HEK293 (cell line): ENCODE data around the gene ZBTB17.
A peak's percentile ranks its signal among the peaks of the same experiment; 100 is the strongest.

Experiments used
- CTCF ChIA-PET: fragments of 350-600 bp; formaldehyde crosslinking; extraction: SDS; loops from one replicate; lab custom pipeline; 2021; ENCODE audit warnings: antibody characterized with exemption; lab: Yijun Ruan, JAX
- POLR2A ChIA-PET: fragments of 300-600 bp; formaldehyde crosslinking; extraction: SDS; loops from one replicate; lab custom pipeline; 2020; ENCODE audit warnings: antibody characterized with exemption, inconsistent platforms; lab: Yijun Ruan, JAX
- H3K27ac ChIP-seq: fragments of 200-500 bp; sonication (Bioruptor generic); 2 replicates; pipeline ENCODE4 v1.5.1; 2014; ENCODE audit warnings: low read depth, low read length, control low read depth, inconsistent platforms; ENCODE audit errors: extremely low read depth
- H3K36me3 ChIP-seq, 2 experiments: fragments of 200-500 bp in 1 of 2; sonication (Bioruptor generic) in 1 of 2; 1 replicate in 1 of 2; 2 replicates in 1 of 2; pipeline ENCODE4 v1.5.1; 2014 to 2017; ENCODE audit warnings: inconsistent platforms in 2 of 2, low read length in 2 of 2; ENCODE audit not compliant: control insufficient read depth in 2 of 2, insufficient read depth in 1 of 2
- H3K4me1 ChIP-seq: fragments of 200-500 bp; sonication (Bioruptor generic); 2 replicates; pipeline ENCODE4 v1.5.1; 2014; ENCODE audit warnings: mild to moderate bottlenecking, low read length, inconsistent platforms; ENCODE audit not compliant: control insufficient read depth, insufficient read depth
- H3K4me3 ChIP-seq: 2 replicates; pipeline ENCODE4 v1.5.1; 2011; ENCODE audit warnings: low read depth, mild to moderate bottlenecking, control low read depth, low read length, moderate library complexity
- H3K9me3 ChIP-seq: fragments of 200-500 bp; sonication (Bioruptor generic); 2 replicates; pipeline ENCODE4 v1.5.1; 2014; ENCODE audit warnings: low read depth, low read length, inconsistent platforms; ENCODE audit not compliant: control insufficient read depth, insufficient read depth
- GLIS1 ChIP-seq: fragments of 450-650 bp; formaldehyde crosslinking; IDR thresholded peaks from 2 replicates; pipeline ENCODE4 v1.5.1; 2016; ENCODE audit warnings: missing biosample characterization, missing genetic modification characterization
- ZIC2 ChIP-seq: fragments of 450-650 bp; formaldehyde crosslinking; IDR thresholded peaks from 2 replicates; pipeline ENCODE4 v1.5.1; 2016; ENCODE audit warnings: missing biosample characterization, missing genetic modification characterization
- ZNF10 ChIP-seq: fragments of 450-650 bp; formaldehyde crosslinking; IDR thresholded peaks from 2 replicates; pipeline ENCODE4 v1.5.1; 2017; ENCODE audit warnings: missing biosample characterization, missing genetic modification characterization
- ZNF174 ChIP-seq: fragments of 450-650 bp; formaldehyde crosslinking; IDR thresholded peaks from 2 replicates; pipeline ENCODE4 v1.5.0; 2017; ENCODE audit warnings: missing biosample characterization, mild to moderate bottlenecking, missing genetic modification characterization
- ZNF274 ChIP-seq, 2 experiments: fragments of 200-500 bp in 1 of 2; fragments of 450-650 bp in 1 of 2; sonication (Bioruptor generic) in 1 of 2; formaldehyde crosslinking in 1 of 2; IDR thresholded peaks; 2 replicates each; pipeline versions ENCODE4 v1.5.1 to v1.6.1; 2014 to 2016; ENCODE audit warnings: borderline replicate concordance in 1 of 2, inconsistent platforms in 1 of 2, low read length in 1 of 2, missing biosample characterization in 1 of 2, missing genetic modification characterization in 1 of 2
- ZNF341 ChIP-seq: fragments of 450-650 bp; formaldehyde crosslinking; IDR thresholded peaks from 2 replicates; pipeline ENCODE4; 2016; ENCODE audit warnings: low read depth, missing biosample characterization, missing genetic modification characterization
- ZNF366 ChIP-seq: fragments of 450-650 bp; formaldehyde crosslinking; conservative IDR thresholded peaks from 2 replicates; pipeline ENCODE4 v1.5.1; 2016; ENCODE audit warnings: missing biosample characterization, missing genetic modification characterization
- ZNF433 ChIP-seq: fragments of 450-650 bp; formaldehyde crosslinking; IDR thresholded peaks from 2 replicates; pipeline ENCODE4 v1.5.1; 2016; ENCODE audit warnings: missing biosample characterization, missing genetic modification characterization, low read depth
- ZNF544 ChIP-seq: fragments of 450-650 bp; formaldehyde crosslinking; IDR thresholded peaks from 2 replicates; pipeline ENCODE4 v1.5.0; 2017; ENCODE audit warnings: missing biosample characterization, missing genetic modification characterization
- ZNF701 ChIP-seq: fragments of 450-650 bp; formaldehyde crosslinking; IDR thresholded peaks from 2 replicates; pipeline ENCODE4 v1.5.1; 2016; ENCODE audit warnings: missing biosample characterization, missing genetic modification characterization
- ZNF76 ChIP-seq: fragments of 450-650 bp; formaldehyde crosslinking; IDR thresholded peaks from 2 replicates; pipeline ENCODE4; 2016; ENCODE audit warnings: low read depth, missing biosample characterization, missing genetic modification characterization, borderline replicate concordance
- ZNF830 ChIP-seq: fragments of 450-650 bp; IDR thresholded peaks from 2 replicates; pipeline ENCODE4 v1.5.0; 2018; ENCODE audit warnings: missing biosample characterization, missing genetic modification characterization, low read depth, mild to moderate bottlenecking, moderate library complexity
- ZSCAN16 ChIP-seq: fragments of 450-650 bp; formaldehyde crosslinking; IDR thresholded peaks from 2 replicates; pipeline ENCODE4 v1.5.1; 2016; ENCODE audit warnings: missing biosample characterization, missing genetic modification characterization
- ZSCAN30 ChIP-seq: fragments of 450-650 bp; IDR thresholded peaks from 2 replicates; pipeline ENCODE4 v1.5.1; 2018; ENCODE audit warnings: missing biosample characterization, mild to moderate bottlenecking, missing genetic modification characterization, moderate library complexity
- TF ChIP-seq, protein P1 (sequence below): fragments of 450-650 bp; formaldehyde crosslinking; IDR thresholded peaks from 2 replicates; pipeline ENCODE4 v1.5.1; 2016; ENCODE audit warnings: missing biosample characterization, missing genetic modification characterization

The ZBTB17 gene

DNA sequence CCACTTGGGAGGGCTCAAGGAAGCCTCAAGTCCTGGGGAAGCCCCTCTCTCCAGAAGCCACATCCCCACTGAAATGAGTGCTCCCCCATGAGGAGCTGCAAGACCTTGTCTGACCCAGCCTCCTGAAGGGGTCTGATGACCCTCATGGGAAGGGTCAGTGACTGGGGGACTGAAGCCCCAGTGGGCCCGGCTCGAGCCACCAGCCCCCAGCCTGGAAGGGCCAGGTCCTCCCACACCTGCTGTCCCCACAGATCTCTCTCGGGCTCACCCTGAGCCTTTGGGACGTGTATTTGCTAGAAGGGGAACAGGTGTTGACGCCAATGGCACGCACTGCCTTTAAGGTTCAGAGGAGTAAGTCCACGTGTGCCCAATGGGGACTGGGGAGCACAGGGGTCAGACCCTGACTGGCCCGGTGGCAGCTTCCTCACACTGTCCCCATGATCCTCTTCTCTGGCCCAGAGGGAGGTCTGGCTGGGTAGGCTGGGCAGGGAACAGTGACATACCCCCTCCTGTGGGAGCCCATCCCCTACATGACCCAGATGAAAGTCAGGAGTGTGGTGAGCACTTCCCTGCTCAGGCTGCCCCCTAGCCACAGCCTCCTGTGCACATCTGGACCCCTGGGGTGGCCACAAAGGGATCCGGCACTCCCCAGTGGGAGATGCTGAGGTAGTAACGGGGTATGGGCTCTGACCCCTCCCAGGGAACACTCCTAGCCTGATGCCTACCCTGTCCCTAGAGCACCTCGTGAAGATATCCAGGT is 15.7 kb upstream of the ZBTB17 start:
- ChIA-PET POLR2A (interaction anchor here (0.6 kb wide), 1 partner anchor 417 kb away, joined by 3 read pairs; no protein-coding TSS in a partner anchor), CTCF (no interaction called here)
- no peak overlapping the region for H3K27ac ChIP-seq
- no peak overlapping the region for H3K4me3 ChIP-seq
- no peaks in the 10 kb centered on the region for H3K4me1 ChIP-seq
- peak; percentile 82 for TF ChIP-seq ZIC2
- no peak for TF ChIP-seq ZNF830 (tag by site-specific recombination)
- no peak for TF ChIP-seq ZNF433 (tag by site-specific recombination)
- no peak for TF ChIP-seq ZNF341 (tag by site-specific recombination)
- peak; percentile 84 for TF ChIP-seq GLIS1 (tag by site-specific recombination)
- H3K36me3 ChIP-seq = no peaks in the 10 kb centered on the region
- H3K9me3 ChIP-seq = no peaks in the 10 kb centered on the region

DNA sequence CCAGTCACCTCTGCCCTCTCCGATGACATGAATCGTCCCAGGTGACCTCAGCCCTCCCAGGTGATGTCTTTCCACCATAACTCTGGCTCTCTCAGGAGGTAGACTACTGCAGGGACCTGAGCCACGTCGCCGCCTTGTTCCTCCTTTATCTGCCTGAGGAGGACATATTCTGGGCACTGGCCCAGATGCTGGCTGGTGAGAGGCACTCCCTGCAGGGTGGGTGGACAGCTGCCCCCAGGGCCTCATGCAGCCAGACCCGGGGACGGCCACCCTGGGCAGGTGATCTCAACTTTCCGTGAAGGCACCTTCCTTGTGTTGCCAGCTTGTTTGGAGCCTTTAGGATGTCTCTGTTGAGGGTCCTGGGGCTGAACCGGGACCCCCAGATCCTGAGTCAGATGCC is 13.9 kb upstream of the ZBTB17 start:
- no peak for TF ChIP-seq ZNF274 (IDR thresholded peaks at IDR 0.05; ENCODE audit: low read length)
- no peak for TF ChIP-seq ZNF274 (tag by site-specific recombination; IDR thresholded peaks at IDR 0.05; ENCODE audit: borderline replicate concordance)
- TF ChIP-seq, protein P1, sequence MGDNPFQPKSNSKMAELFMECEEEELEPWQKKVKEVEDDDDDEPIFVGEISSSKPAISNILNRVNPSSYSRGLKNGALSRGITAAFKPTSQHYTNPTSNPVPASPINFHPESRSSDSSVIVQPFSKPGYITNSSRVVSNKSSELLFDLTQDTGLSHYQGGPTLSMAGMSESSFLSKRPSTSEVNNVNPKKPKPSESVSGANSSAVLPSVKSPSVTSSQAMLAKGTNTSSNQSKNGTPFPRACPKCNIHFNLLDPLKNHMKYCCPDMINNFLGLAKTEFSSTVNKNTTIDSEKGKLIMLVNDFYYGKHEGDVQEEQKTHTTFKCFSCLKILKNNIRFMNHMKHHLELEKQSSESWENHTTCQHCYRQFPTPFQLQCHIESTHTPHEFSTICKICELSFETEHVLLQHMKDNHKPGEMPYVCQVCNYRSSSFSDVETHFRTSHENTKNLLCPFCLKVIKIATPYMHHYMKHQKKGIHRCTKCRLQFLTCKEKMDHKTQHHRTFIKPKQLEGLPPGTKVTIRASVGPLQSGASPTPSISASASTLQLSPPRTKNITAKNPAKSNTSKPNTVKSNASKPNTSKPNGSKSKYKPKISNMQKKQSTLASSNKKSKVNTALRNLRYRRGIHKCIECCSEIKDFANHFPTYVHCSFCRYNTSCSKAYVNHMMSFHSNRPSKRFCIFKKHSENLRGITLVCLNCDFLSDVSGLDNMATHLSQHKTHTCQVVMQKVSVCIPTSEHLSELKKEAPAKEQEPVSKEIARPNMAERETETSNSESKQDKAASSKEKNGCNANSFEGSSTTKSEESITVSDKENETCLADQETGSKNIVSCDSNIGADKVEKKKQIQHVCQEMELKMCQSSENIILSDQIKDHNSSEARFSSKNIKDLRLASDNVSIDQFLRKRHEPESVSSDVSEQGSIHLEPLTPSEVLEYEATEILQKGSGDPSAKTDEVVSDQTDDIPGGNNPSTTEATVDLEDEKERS (tag by site-specific recombination) = no peak
- no peak for TF ChIP-seq ZNF10 (tag by site-specific recombination)
- TF ChIP-seq ZNF76 (tag by site-specific recombination) = no peak
- no peak for TF ChIP-seq ZNF701
- TF ChIP-seq ZSCAN16 (tag by site-specific recombination) = no peak
- no peak for TF ChIP-seq ZNF544
- TF ChIP-seq ZNF174 = no peak
- ChIA-PET POLR2A (no interaction called here), CTCF (interaction anchor here (0.7 kb wide), 1 partner anchor 17 kb away, joined by 3 read pairs; no protein-coding TSS in a partner anchor)
- no peaks in the 10 kb centered on the region for H3K9me3 ChIP-seq
- H3K4me1 ChIP-seq = no peaks in the 10 kb centered on the region
- no peak overlapping the region for H3K27ac ChIP-seq
- no peaks in the 10 kb centered on the region for H3K36me3 ChIP-seq
- H3K4me3 ChIP-seq = no peak overlapping the region

DNA sequence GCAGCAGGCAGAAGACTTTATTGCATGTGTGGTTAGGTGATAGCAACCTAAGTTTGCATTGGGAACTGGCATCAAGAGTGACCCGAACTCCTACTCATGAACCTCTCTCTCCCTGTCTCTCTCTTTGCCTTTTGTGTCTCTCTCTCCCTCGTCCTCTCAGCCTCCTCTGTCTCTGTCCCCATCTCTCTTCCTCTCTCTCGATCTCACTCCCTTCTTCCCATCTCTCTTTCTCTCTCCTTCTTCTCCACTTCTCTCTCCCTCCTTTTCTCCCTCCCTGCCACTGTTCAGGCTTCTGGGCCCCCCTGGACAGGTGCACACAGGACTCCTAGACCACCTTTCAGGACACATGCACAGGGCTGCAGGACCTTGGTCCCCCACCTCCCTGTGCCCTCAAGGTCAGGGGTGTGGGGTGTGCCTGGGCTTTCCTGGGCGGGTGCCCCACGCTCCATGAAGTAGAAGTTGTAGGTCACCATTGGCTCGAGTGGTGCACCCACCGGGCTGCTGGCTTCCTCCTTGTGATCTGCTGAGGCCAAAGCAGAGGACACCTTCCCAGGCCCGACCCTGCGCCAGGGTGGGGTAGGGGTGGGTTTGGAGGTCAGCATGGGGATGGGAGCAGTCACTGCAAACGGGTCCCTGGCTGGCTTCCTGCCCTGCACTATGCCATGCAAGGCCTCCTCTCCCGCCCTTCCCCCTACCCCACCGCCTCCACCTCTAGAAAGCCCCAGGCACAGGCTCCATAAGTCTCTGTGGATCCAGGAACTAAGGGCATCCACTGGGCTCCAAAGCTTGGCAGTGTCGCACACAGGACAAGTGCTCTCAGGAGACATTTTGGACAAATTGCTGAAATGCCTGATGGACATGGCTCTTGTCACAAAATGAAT is 13.2 kb upstream of the ZBTB17 start:
- Histone ChIP-seq H3K4me3 (no peak overlapping the region), H3K27ac (no peak overlapping the region), H3K36me3 (no peaks in the 10 kb centered on the region), H3K9me3 (no peaks in the 10 kb centered on the region), H3K4me1 (no peaks in the 10 kb centered on the region)
- ChIA-PET POLR2A (interaction anchor here (0.7 kb wide), 1 partner anchor 203 kb away, joined by 5 read pairs; no protein-coding TSS in a partner anchor), CTCF (no interaction called here)
- TF ChIP-seq ZNF366 (tag by site-specific recombination) (peak; percentile 49), ZSCAN30 (tag by site-specific recombination) (no peak)
